Cardiac fibroblast (primary cell): ENCODE data around the gene ANAPC4.

Source experiments
- DNase-seq, 2 donors: peaks; one replicate each; pipeline versions ENCODE4 v3.0.0 to v3.0.0-alpha.2; 2010; ENCODE audit warnings: low read depth in 2 of 2
- H3K4me3 ChIP-seq, 2 donors: replicated peaks in 1 of 2; 1 replicate in 1 of 2; 2 replicates in 1 of 2; pipeline ENCODE4 v1.5.1; 2011; ENCODE audit warnings: low read depth in 2 of 2, low read length in 2 of 2, mild to moderate bottlenecking in 2 of 2, moderate library complexity in 1 of 2
- TF ChIP-seq, protein P1 (sequence below): IDR thresholded peaks from one replicate; pipeline ENCODE4 v1.5.1; 2011; ENCODE audit warnings: low read depth, mild to moderate bottlenecking, low read length, inconsistent platforms

The ANAPC4 gene

DNA sequence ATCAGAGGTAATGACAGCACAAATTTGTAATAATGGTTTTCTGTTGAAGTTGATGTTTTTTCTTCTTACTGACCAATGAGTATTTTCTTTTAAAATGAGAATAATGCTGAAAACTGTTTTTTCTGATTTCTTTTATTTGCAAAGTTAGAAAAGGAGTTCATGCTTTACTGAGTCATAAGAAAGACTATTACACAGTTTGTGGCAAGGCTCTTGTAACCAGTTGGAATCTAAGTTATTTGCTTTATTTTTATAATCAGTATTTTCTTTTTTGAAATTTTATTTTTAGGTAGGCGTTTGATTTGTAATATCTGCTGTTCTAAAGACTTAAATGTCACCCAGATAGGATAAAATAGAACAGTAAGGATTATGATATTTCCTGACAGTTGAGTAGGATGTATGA is 25.5 kb downstream of the ANAPC4 start:
- TF ChIP-seq, protein P1, sequence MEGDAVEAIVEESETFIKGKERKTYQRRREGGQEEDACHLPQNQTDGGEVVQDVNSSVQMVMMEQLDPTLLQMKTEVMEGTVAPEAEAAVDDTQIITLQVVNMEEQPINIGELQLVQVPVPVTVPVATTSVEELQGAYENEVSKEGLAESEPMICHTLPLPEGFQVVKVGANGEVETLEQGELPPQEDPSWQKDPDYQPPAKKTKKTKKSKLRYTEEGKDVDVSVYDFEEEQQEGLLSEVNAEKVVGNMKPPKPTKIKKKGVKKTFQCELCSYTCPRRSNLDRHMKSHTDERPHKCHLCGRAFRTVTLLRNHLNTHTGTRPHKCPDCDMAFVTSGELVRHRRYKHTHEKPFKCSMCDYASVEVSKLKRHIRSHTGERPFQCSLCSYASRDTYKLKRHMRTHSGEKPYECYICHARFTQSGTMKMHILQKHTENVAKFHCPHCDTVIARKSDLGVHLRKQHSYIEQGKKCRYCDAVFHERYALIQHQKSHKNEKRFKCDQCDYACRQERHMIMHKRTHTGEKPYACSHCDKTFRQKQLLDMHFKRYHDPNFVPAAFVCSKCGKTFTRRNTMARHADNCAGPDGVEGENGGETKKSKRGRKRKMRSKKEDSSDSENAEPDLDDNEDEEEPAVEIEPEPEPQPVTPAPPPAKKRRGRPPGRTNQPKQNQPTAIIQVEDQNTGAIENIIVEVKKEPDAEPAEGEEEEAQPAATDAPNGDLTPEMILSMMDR: no peak
- no peak overlapping the region for H3K4me3 ChIP-seq
- DNase-seq: peak; percentile 37 to 64

- no peak for DNase-seq
- TF ChIP-seq, protein P1: no peak
- H3K4me3 ChIP-seq: no peak overlapping the region
Observed at GRCh38 chr4:25403699-25404098, 26.6 kb downstream of the ANAPC4 start.

- no peak overlapping the region for H3K4me3 ChIP-seq
- TF ChIP-seq, protein P1: no peak
- DNase-seq: no peak
Observed at GRCh38 chr4:25405453-25405852, 28.4 kb downstream of the ANAPC4 start.

- TF ChIP-seq, protein P1: no peak
- no peak overlapping the region for H3K4me3 ChIP-seq
- peak; percentile 41 to 52 for DNase-seq
Observed at GRCh38 chr4:25406081-25406692, 29.1 kb downstream of the ANAPC4 start.

DNA sequence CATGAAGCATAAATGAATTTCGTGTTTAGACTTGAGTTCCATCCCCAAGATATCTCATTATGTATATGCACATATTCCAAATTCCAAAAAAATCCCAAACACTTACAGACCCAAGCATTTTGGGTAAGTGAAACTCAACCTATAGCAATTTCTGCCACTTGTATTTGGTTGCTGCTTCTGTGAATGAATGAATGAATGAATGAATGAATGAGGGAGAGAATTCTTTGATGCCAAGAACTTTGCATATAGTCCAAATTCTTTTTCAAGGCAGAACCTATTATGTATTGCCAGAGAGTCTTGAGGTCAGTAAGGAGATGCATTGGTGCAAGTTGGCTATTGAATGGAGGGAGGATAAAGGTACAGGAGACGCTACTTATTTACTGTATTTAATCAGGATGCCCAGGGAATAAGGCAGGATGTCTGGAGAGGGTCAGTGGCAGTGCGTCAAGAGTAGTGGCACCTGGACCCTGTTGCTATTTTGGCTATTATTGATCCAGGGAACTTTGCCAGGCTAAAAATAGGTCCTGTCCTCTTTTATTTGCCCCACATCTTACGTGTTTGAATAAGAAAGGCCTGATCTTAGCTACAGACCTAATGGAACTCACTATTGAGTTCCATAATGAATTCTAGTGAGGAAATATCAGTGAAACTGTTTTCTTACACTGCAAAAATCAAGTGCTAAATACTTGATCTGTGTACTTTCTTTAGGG is 33.9 kb downstream of the ANAPC4 start:
- DNase-seq: no peak
- TF ChIP-seq, protein P1: no peak
- H3K4me3 ChIP-seq: no peak overlapping the region

DNA sequence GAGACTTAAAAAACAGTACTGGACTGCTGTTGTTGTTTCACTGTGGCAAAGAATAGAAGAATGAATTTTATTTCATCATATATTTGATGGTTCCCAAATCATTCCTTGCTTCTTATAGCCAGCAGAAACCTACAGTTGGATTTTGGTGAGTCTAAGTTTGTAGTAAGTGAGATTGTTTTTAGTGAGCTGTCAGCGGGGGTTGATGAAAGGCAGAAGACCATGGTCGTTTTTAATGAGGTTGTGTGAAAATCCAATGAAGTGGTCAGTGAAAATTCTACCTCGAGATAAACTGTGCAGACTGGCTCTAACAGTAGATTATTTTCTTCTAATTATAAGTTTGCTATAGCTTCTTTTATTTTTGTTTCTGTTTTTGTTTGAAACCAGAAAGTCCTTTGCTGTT is 36.2 kb downstream of the ANAPC4 start:
- DNase-seq: no peak
- TF ChIP-seq, protein P1: no peak
- H3K4me3 ChIP-seq: no peak overlapping the region
